Measurements from ENCODE around the gene NCAPH2.

NCAPH2 gene

DNA sequence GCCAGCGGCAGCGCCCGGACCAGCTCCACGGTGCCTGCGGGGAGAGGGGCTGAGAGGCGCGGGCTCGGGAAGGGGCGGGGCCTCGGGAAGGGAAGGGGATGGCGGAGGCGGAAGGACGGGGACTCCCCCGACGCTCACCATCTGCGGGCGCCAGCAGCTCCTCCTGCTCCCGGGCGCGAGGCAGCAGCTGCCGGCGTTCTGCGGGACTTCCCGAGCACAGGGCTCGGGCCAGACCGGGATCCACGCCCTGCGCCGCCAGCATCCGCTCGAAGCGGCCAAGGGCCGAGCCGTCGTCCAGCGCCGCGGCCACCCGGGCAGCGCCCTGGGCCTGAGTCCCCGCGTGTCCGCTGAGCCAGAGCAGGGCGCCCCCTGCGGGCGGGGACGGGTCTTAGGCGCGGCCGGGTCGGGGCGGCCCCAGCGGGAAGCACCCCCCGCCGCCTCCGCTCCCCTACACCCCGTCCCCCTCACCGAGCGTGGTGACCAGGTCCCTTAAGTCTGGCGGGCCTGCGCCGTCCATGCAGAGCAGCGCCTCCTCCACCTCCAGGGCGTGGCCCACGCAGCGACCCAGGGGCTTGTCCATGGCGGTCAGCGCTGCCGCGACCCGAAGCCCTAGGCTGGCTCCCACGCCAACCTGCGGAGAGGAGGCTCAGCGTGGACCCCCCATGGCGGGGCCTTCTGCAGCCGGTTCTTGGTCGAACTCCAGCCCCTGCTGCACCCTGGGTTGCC lies 18.2 kb downstream of the NCAPH2 start:
- DNase-seq (ENCODE audit: low spot score) = peak; percentile 88
- TF ChIP-seq, protein P1, sequence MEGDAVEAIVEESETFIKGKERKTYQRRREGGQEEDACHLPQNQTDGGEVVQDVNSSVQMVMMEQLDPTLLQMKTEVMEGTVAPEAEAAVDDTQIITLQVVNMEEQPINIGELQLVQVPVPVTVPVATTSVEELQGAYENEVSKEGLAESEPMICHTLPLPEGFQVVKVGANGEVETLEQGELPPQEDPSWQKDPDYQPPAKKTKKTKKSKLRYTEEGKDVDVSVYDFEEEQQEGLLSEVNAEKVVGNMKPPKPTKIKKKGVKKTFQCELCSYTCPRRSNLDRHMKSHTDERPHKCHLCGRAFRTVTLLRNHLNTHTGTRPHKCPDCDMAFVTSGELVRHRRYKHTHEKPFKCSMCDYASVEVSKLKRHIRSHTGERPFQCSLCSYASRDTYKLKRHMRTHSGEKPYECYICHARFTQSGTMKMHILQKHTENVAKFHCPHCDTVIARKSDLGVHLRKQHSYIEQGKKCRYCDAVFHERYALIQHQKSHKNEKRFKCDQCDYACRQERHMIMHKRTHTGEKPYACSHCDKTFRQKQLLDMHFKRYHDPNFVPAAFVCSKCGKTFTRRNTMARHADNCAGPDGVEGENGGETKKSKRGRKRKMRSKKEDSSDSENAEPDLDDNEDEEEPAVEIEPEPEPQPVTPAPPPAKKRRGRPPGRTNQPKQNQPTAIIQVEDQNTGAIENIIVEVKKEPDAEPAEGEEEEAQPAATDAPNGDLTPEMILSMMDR (IDR thresholded peaks at IDR 0.05; ENCODE audit: borderline replicate concordance, control extremely low read depth, extremely low read depth, insufficient read depth, missing control alignments) = peak; percentile 90
- in situ Hi-C loops (cut with MboI; ENCODE audit: low sequenced_read_pairs, unreplicated experiment) = no loop called here

DNA sequence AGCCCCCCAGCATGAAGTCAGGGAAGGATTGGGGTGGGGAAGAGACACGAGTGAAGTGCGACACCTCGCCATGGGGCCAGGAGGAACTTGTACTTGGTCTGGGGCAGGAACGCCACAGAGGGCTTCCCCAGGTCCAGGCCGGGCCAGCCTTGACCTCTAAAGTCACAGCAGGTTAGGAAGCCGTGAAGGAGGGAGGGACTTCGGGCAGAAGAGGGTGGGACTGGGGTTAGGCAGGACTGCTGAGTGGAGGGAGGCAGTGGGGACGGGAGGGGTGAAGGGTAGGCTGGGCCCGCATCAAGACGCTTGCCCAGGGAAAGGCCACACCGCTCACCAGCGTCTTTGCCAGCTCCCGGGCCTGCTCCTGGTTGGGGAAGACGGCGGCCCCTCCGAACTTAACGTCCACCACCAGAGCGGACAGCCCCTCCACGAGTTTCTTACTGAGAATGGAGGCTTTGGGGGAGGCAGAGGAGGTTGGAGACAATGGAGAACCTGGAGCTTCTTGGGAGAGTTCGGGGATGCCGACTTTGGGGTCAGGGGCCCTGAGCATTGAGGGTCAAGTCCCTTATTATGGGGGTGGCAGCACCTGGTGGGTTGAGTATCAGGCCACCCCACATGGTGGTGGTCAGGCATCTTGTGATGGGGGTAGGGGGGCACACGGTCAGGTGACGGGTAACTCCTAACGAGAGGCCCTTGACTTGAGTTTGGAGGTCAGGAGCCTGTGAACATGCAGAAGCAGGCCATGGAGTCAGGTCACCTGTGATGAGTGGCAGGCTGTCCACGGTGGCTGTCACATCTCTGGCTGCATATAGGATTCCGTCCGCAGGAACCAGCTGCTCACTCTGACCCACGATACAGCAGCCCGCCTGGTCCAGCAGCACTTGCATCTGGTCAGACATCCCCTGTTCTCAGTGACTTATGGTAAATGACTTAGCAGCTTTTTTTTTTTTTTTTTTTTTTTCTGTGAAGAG lies 19.1 kb downstream of the NCAPH2 start:
- TF ChIP-seq, protein P1 (IDR thresholded peaks at IDR 0.05; ENCODE audit: borderline replicate concordance, control extremely low read depth, extremely low read depth, insufficient read depth, missing control alignments) = no peak
- in situ Hi-C loops (cut with MboI; ENCODE audit: low sequenced_read_pairs, unreplicated experiment) = no loop called here
- DNase-seq (ENCODE audit: low spot score) = peak; percentile 81

DNA sequence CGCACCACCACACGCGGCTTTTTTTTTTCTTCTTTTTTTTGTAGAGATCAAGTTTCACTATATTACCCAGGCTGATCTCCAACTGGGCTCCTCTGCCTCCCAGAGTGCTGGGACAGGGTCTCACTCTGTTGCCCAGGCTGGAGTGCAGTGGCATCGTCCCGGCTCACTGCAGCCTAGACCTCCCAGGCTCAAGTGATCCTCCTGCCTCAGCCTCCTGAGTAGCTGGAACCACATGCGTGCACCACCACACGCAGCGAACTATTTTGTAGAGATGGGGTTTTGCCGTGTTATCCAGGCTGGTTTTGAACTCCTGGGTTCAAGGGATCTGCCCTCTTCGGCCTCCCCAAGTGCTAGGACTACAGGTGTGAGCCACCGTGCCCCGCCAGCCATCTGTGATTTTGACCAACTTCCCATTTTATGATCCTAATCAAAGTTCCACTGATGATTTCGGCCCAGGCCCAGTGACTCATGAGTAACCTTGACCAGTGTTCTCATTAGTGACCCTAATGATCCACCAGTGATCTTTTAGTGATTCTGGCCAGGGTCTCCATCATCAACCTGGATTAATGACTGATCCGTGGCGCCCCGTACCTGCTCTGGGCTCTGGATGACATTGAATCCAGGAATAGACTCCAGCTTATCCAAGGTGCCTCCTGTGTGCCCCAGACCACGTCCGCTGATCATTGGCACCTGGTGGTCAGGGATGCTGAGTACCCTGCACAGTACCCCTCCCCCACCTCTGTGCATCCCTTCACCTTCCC lies 20.1 kb downstream of the NCAPH2 start:
- TF ChIP-seq, protein P1 (IDR thresholded peaks at IDR 0.05; ENCODE audit: borderline replicate concordance, control extremely low read depth, extremely low read depth, insufficient read depth, missing control alignments) = no peak
- in situ Hi-C loops (cut with MboI; ENCODE audit: low sequenced_read_pairs, unreplicated experiment) = no loop called here
- DNase-seq (ENCODE audit: low spot score) = no peak

DNA sequence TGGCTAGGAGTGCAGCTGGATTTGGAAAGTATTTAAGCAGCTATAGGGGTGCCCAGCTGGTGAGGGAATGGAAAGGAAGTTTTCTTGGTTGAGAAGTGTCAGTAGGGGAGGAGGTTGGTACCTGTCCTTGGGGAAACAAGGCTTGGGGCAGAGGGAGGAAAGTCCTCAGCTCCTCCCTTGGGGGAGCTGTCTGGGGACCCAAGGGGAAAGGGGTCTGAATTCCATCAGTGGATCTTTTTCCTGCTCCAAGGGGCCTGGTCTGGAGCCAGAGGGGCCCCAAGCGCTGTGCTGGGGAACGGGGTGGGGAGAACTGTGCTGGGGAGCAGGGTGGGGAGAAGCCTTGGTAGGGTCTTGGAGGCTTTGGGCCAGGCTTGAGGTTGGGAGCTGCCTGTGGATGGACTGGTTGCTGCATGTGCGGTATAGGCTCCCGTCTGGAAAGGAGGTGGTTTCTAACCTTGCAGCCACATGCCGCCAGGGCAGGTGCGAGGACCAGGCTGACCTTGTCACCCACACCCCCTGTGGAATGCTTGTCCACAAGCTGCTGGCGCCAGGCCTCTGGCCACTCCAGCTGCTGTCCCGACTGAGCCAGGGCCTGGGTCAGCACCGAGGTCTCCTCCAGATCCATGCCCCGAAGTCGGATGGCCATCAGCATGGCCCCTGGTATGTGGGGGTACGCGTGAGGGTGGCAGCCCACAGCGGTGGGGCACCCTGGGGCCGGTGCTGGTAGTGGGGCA lies 20.8 kb downstream of the NCAPH2 start:
- in situ Hi-C loops (cut with MboI; ENCODE audit: low sequenced_read_pairs, unreplicated experiment) = no loop called here
- DNase-seq (ENCODE audit: low spot score) = no peak

DNA sequence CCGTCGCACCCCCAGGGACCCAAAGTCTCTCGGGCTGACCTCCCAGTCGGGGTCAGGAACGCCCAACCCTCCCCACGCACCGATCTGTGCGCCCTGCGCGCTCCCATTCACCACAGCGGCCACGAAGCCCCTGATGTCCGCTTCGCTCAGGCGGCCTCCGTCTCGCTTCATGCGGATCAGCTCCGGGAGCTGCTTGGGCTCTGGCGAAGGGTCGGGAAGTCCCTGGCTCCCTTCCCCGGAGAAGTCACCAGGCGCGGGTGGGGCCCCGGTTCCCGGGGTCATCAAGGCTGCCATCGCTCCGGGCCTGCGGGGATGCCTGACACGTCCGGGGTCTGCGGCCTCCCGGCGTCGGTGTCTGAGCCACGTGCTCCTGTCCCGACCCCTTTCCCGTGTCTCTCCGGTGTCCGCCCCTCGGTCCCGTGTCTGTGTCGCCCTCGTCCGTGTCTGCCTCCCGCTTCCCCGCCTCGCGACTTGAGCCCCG lies 21.4 kb downstream of the NCAPH2 start:
- in situ Hi-C loops (cut with MboI; ENCODE audit: low sequenced_read_pairs, unreplicated experiment) = no loop called here
- no peak for DNase-seq (ENCODE audit: low spot score)

More for the DNA sequence above, 20.8 kb downstream of the NCAPH2 start:
- TF ChIP-seq, protein P1 (IDR thresholded peaks at IDR 0.05; ENCODE audit: borderline replicate concordance, control extremely low read depth, extremely low read depth, insufficient read depth, missing control alignments) = no peak

More for the DNA sequence above, 21.4 kb downstream of the NCAPH2 start:
- TF ChIP-seq, protein P1 (IDR thresholded peaks at IDR 0.05; ENCODE audit: borderline replicate concordance, control extremely low read depth, extremely low read depth, insufficient read depth, missing control alignments) = no peak
